Fibroblast of peridontal ligament (primary cell): ENCODE results near the gene DAG1.
"Not testable (repeated sequence)": the region's sequence is repeated elsewhere in the genome, so short reads cannot be mapped to it uniquely, and the experiment has no call there.

ENCODE experiments used
- DNase-seq: peaks from one replicate; pipeline ENCODE4 v3.0.0-alpha.2; 2010; ENCODE audit errors: extremely low read depth

Gene DAG1

DNA sequence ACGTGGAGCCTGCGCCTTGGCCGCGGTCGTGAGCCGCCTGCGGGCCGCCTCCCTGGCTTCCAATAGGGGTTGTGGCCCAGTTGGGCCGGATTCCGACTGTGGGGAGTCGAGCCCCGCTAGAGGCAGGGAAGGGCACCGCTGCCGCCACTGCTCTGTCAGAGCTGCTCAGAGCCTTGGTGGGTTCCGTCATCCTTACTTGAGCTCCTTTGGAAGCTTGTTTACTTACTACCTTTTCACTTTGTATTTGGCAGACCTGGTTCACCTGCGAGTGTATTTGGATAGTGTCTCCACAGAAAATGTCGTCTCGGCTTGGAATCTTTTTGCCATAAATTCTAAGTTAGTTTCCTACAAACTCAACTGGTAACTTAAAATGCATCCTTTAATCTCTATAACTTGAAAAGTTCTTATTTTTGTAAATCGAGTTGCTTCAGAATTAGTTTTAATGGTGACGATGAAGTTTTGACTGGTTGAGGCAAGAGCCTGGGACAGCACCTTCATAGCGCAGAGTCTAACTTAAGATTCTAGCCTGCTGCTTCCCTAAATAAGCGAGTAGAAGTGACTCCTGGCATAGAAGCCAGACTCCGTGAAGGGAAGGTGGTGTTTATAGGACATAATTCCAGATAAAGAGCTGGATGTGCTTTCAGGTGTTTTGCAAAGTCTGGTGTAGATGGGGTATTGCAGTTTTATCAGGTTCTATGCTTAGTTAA, 800 bp downstream of the DAG1 start:
- DNase-seq, result peak; percentile 38

- no peak for DNase-seq
Measured at GRCh38 chr3:49471856-49472495, 1.9 kb downstream of the DAG1 start.

GRCh38 chr3:49476563-49476962, 6.5 kb downstream of the DAG1 start:
- peak; percentile 25 for DNase-seq

DNA sequence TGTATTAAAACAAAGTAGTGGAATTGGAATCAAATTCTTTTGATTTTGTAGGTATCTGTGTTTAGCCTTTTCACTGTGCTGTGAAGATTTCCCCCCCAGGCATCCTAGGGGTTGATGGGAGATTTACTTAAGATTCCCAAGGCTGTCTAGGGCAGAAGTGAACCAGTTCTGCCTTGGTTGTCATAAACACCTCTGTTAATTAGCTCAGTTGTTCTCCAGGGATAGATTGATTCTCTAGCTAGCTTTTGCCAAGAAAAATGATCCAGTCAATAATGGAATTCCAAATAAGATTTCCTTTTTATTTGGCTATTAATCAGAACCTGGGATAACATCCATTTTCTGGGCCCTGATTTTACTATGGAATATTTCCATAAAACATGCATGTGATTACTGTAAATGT, 12.7 kb downstream of the DAG1 start:
- no peak for DNase-seq

- DNase-seq, result no peak
Measured at GRCh38 chr3:49484471-49484870, 14.4 kb downstream of the DAG1 start.

DNA sequence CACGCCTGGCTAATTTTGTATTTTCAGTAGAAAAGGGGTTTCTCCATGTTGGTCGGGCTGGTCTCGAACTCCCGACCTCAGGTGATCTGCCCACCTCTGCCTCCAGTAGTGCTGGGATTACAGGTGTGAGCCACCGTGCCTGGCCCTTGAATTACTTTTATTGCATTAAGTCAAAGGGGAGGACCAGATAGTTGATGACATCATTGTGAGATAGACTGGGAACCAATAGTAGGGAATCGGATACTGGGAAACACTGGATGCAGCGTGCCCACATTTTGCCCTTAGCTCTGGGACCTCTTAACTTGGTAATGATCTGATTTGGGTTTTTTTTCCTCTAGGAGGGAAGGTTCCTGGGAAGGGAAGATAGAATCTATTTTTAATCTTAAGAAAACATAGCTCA, 19.2 kb downstream of the DAG1 start:
- no peak for DNase-seq

- DNase-seq, result no peak
Measured at GRCh38 chr3:49492969-49493368, 22.9 kb downstream of the DAG1 start.

- no peak for DNase-seq
Measured at GRCh38 chr3:49493901-49494300, 23.8 kb downstream of the DAG1 start.

DNA sequence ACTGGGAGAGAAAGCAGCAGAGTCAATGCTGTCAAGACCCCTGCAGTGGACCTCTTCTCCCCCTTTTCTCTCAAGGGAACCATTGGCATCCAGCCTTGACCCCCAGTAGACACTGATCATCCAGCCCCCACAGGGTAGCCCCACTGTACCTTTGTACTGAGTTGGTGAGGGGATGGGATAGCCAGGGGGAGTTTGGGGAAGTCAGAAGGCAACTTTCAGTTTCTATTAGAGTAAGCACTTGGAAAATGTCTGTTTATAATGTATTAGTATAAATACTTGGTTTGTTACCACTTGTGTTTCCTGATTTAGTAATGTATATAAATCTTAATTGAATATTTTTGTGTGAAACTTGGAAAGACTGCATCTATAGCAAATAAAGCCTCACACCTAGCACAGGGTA, 25.0 kb downstream of the DAG1 start:
- no peak for DNase-seq

DNA sequence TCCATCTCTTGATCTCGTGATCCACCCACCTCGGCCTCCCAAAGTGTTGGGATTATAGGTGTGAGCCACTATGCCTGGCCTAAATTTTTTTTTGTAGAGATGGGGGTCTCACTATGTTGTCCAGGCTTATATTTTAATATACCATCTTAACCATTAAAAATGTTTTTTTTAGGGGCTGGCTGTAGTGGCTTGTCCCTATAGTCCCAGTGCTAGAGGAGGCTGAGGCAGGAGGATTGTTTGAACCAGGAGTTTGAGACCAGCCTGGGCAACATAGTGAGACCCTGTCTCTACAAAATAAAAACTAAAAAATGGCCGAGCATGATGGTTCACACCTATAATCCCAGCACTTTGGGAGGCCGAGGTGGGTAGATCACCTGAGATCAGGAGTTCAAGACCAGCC, 26.8 kb downstream of the DAG1 start:
- not testable (repeated sequence) for DNase-seq

DNA sequence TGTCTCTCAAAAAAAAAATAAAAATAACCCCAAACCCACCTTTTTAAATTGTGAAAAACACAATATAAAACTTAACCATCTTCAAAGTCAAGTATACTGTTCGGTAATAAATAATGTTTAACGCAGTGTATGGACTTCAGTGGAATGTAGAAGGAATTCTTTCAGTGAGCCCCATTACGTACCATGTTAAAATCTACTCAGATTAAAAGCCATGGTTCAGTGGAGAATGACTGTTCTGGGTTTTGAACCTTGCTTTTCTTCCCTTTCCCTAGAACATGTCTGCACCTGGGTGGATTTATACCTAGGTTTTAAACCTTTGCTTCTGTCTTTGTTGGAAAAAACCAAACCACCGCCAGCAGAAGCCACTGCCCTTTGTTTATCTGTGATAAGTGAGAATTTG, 27.5 kb downstream of the DAG1 start:
- DNase-seq, result no peak

DNA sequence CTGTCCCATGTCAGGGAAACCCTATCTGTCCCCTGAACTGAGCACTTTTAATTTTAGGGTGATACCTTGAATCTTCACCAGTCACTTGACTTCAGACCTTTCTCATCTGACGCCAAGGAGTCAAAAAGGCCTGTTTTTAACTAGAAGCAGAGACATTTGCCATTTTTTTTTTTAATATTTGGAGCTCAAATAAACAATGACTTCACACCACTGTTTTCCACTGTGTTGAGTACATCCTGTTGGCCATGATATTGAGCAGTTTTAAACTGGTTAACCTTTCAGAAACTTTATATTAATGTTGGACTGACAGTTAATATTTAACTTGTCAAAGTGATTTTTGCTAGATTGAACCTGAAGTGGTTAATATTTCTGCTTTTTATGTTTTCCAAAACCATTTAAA, 28.2 kb downstream of the DAG1 start:
- DNase-seq, result no peak

DNA sequence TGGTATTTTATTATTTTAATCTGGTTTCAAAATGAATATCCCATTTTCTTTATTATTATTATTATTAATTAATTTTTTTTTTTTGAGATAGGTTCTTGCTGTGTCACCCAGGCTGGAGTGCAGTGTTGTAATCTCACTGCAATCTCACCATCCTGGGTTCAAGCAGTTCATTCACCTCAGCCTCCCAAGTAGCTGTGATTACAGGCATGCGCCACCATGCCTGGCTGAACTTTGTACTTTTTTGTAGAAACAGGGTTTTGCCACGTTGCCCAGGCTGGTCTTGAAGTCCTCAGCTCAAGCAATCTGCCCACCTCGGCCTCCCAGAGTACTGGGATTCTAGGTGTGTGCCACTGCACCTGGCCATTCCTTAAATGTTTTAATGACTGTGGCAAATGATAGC, 28.6 kb downstream of the DAG1 start:
- no peak for DNase-seq

GRCh38 chr3:49500205-49500731, 30.2 kb downstream of the DAG1 start:
- no peak for DNase-seq

GRCh38 chr3:49500732-49501609, 30.9 kb downstream of the DAG1 start:
- DNase-seq, result peak; percentile 99

GRCh38 chr3:49501842-49502241, 31.8 kb downstream of the DAG1 start:
- no peak for DNase-seq

- DNase-seq, result no peak
Measured at GRCh38 chr3:49506906-49507305, 36.8 kb downstream of the DAG1 start.

- no peak for DNase-seq
Measured at GRCh38 chr3:49509028-49509561, 39.0 kb downstream of the DAG1 start.

DNA sequence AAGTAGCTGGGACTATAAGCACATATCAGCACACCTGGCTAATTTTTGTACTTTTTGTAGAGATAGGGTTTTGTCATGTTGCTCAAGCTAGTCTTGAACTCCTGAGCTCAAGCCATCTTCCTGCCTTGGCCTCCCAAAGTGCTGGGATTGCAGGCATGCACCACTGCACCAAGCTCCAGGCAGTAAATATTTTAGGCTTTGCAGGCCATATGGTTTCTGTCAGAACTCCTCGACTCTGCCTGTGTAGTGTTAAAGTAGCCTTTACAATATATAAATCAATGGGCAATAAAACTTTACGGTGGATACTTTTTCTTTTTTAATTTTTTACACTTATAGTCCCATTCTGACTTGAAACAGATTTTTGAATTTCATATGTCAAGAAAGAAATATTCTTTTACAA, 41.6 kb downstream of the DAG1 start:
- DNase-seq, result no peak

- no peak for DNase-seq
Measured at GRCh38 chr3:49512781-49513355, 42.8 kb downstream of the DAG1 start.

DNA sequence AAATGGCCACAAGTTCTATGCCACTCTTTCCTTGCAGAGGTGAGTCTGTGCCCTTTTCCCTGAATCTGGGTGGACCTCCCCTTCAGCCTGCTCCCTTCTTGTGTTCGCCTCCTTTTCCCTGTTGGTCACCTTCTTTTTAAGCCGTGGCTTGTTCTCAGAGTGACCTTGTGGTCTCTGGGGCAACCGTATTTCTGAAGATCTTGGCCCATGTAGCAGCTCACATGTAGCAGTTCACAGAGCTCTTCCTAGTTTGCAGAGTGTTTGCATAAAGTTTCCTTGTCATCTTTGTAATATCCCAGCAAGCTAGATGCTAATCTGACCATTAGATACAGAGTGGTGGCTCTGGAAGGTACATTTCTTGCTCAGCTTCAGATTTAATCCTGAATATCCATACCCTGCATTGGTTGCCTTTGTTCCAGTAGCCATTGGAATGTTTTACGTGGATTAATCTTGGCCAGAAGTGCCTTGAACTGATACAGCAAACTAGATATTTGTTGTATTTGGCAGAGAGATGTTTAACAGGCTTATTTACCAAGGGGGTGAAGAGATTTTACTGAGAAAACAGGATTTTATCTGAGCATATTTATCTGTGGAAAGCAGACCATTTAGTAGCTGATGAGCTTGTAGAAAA, 43.5 kb downstream of the DAG1 start:
- DNase-seq, result no peak
